HCT116 (cell line): Measurements from ENCODE around the gene ARCN1. TPM values are rescaled to one million over a fixed set of nuclear protein-coding genes. Genes with fewer than 3 reads are reported as not detected.

Experiments
- ATAC-seq: fragments of 200-7000 bp; cut with Tn5 transposase; 2 replicates; pipeline ENCODE4 v1.9.1; 2020; ENCODE audit warnings: mild to moderate bottlenecking, moderate library complexity
- BruUV-seq: library from RNA; stranded (reverse); fragments of 400-500 nt; replicated peaks from 2 replicates; lab custom pipeline; 2021; lab: Mats Ljungman, UMichigan
- CTCF ChIA-PET: fragments of 300-600 bp; sonication (Branson Sonifier 250); formaldehyde crosslinking; loops from one replicate; lab custom pipeline; 2021; ENCODE audit warnings: antibody characterized with exemption; lab: Charles Lee
- POLR2A ChIA-PET: fragments of 300-600, 350-600 bp; sonication (Branson Sonifier 250); formaldehyde crosslinking; loops from one replicate; lab custom pipeline; 2021; ENCODE audit warnings: antibody characterized with exemption; lab: Charles Lee
- RAD21 ChIA-PET, 2 experiments: fragments of 300-600 bp; sonication (Branson Sonifier 250); formaldehyde crosslinking; loops; one replicate each; lab custom pipeline; 2023; ENCODE audit warnings: low total read pairs in 2 of 2; ENCODE audit not compliant: uncharacterized antibody in 2 of 2, unreplicated experiment in 2 of 2, low non-redundant PET in 1 of 2; lab: Charles Lee
- DNase-seq: peaks from one replicate; pipeline ENCODE4 v3.0.0-alpha.2; 2010; ENCODE audit warnings: low read depth, low spot score
- H2AFZ ChIP-seq: fragments of 200-600 bp; shearing (Covaris generic), sonication (generic); 2 replicates; pipeline ENCODE4 v1.6.1; 2017; ENCODE audit warnings: low read depth, mixed run types, mixed read lengths, antibody characterized with exemption, low read length; ENCODE audit not compliant: poor library complexity, severe bottlenecking
- H3K27ac ChIP-seq: 2 replicates; pipeline ENCODE4 v1.5.1; 2012; ENCODE audit warnings: low read depth, low read length
- H3K27me3 ChIP-seq: fragments of 200-600 bp; sonication (generic); 2 replicates; pipeline ENCODE4 v1.6.1; 2016; ENCODE audit warnings: mixed run types, low read length, mixed read lengths; ENCODE audit not compliant: insufficient read depth
- H3K36me3 ChIP-seq, 2 experiments: fragments of 200-500 bp in 1 of 2; fragments of 200-600 bp in 1 of 2; sonication (Bioruptor generic) in 1 of 2; sonication (generic) in 1 of 2; 2 replicates each; pipeline versions ENCODE4 v1.5.1 to v1.6.1; 2014 to 2016; ENCODE audit warnings: low read length in 2 of 2, inconsistent platforms in 1 of 2, mixed read lengths in 1 of 2, mixed run types in 1 of 2; ENCODE audit not compliant: insufficient read depth in 2 of 2, control insufficient read depth in 1 of 2
- H3K4me1 ChIP-seq, 2 experiments: fragments of 200-600 bp in 1 of 2; sonication (generic) in 1 of 2; 2 replicates each; pipeline versions ENCODE4 v1.5.1 to v1.6.1; 2012 to 2017; ENCODE audit warnings: low read length in 2 of 2, inconsistent platforms in 1 of 2, mild to moderate bottlenecking in 1 of 2, mixed read lengths in 1 of 2, mixed run types in 1 of 2, moderate library complexity in 1 of 2; ENCODE audit not compliant: insufficient read depth in 2 of 2, control insufficient read depth in 1 of 2
- H3K4me2 ChIP-seq: fragments of 200-600 bp; sonication (generic); 2 replicates; pipeline ENCODE4 v1.6.1; 2017; ENCODE audit warnings: mixed run types, low read length, mixed read lengths
- H3K4me3 ChIP-seq, 2 experiments: fragments of 200-600 bp in 1 of 2; sonication (generic) in 1 of 2; replicated peaks in 1 of 2; 2 replicates each; pipeline ENCODE4 v1.5.1; 2011 to 2016; ENCODE audit warnings: low read length in 2 of 2, control low read depth in 1 of 2, low read depth in 1 of 2, mild to moderate bottlenecking in 1 of 2, mixed read lengths in 1 of 2, mixed run types in 1 of 2
- H3K79me2 ChIP-seq: fragments of 200-600 bp; sonication (generic); 2 replicates; pipeline ENCODE4 v1.6.1; 2017; ENCODE audit warnings: mild to moderate bottlenecking, mixed run types, low read length, moderate library complexity, mixed read lengths; ENCODE audit not compliant: insufficient read depth
- H3K9ac ChIP-seq: fragments of 200-600 bp; sonication (generic); 2 replicates; pipeline ENCODE4 v1.6.1; 2016; ENCODE audit warnings: low read length, mixed read lengths
- H3K9me2 ChIP-seq: fragments of 200-600 bp; sonication (generic), shearing (Covaris generic); 2 replicates; pipeline ENCODE4 v1.6.1; 2017; ENCODE audit warnings: mixed run types, mild to moderate bottlenecking, moderate library complexity; ENCODE audit not compliant: insufficient read depth
- H3K9me3 ChIP-seq, 2 experiments: fragments of 200-500 bp in 1 of 2; fragments of 200-600 bp in 1 of 2; sonication (Bioruptor generic) in 1 of 2; sonication (generic) in 1 of 2; 2 replicates each; pipeline ENCODE4 v1.6.1; 2014 to 2017; ENCODE audit warnings: low read length in 2 of 2, mixed read lengths in 2 of 2, inconsistent platforms in 1 of 2, low read depth in 1 of 2, mild to moderate bottlenecking in 1 of 2, mixed run types in 1 of 2, moderate library complexity in 1 of 2; ENCODE audit not compliant: control insufficient read depth in 1 of 2, insufficient read depth in 1 of 2
- H4K20me1 ChIP-seq: fragments of 200-600 bp; sonication (generic), shearing (Covaris generic); 2 replicates; pipeline ENCODE4 v1.6.1; 2017; ENCODE audit warnings: mixed run types, mild to moderate bottlenecking, moderate library complexity; ENCODE audit not compliant: insufficient read depth
- CBX3 ChIP-seq: IDR thresholded peaks from 2 replicates; pipeline ENCODE4 v1.6.1; 2012; ENCODE audit warnings: low read depth
- CEBPB ChIP-seq: IDR thresholded peaks from 2 replicates; pipeline ENCODE4 v1.6.1; 2012; ENCODE audit warnings: low read depth
- ELF1 ChIP-seq: IDR thresholded peaks from 2 replicates; pipeline ENCODE4 v1.6.1; 2012; ENCODE audit warnings: low read depth, borderline replicate concordance
- EZH2 ChIP-seq: fragments of 200-600 bp; sonication (generic); IDR thresholded peaks from 2 replicates; pipeline ENCODE4 v1.6.1; 2017; ENCODE audit warnings: antibody characterized with exemption, mixed run types
- EZH2phosphoT487 ChIP-seq: fragments of 200-600 bp; IDR thresholded peaks from 2 replicates; pipeline ENCODE4 v1.6.1; 2018; ENCODE audit warnings: antibody characterized with exemption, borderline replicate concordance
- FOSL1 ChIP-seq: IDR thresholded peaks from 2 replicates; pipeline ENCODE4 v1.6.1; 2012; ENCODE audit warnings: low read depth
- JUND ChIP-seq: IDR thresholded peaks from 2 replicates; pipeline ENCODE4 v1.6.1; 2012
- POLR2AphosphoS5 ChIP-seq: IDR thresholded peaks from 2 replicates; pipeline ENCODE4 v1.6.1; 2011; ENCODE audit warnings: mild to moderate bottlenecking, low read depth, low read length, moderate library complexity
- RAD21 ChIP-seq: IDR thresholded peaks from 2 replicates; pipeline ENCODE4 v1.6.1; 2012; ENCODE audit warnings: low read depth, mild to moderate bottlenecking
- SIN3A ChIP-seq: IDR thresholded peaks from 2 replicates; pipeline ENCODE4 v1.6.1; 2012; ENCODE audit warnings: low read depth
- SP1 ChIP-seq: IDR thresholded peaks from 2 replicates; pipeline ENCODE4 v1.6.1; 2012; ENCODE audit warnings: low read depth
- SRF ChIP-seq: IDR thresholded peaks from 2 replicates; pipeline ENCODE4 v1.6.1; 2012; ENCODE audit warnings: low read depth
- TCF7L2 ChIP-seq: IDR thresholded peaks from 2 replicates; pipeline ENCODE4 v1.7.0; 2011; ENCODE audit warnings: borderline replicate concordance, inconsistent platforms; ENCODE audit not compliant: insufficient read depth, insufficient read length; ENCODE audit errors: extremely low read depth
- ZFX ChIP-seq: fragments of 450-650 bp; IDR thresholded peaks from 2 replicates; pipeline ENCODE4 v1.6.1; 2017
- intact Hi-C: fragments of 100-400 bp; cut with micrococcal nuclease; formaldehyde crosslinking; loops from 2 replicates; pipeline ENCODE4 v1.10.0; 2022
- total RNA-seq: library from RNA; stranded (reverse); gene quantifications from one replicate; pipeline ENCODE4 v1.2.1, GENCODE V29; 2021; ENCODE audit not compliant: unreplicated experiment
- TF ChIP-seq, protein P1 (sequence below), 3 experiments: fragments of 200-600 bp in 1 of 3; sonication (generic) in 1 of 3; IDR thresholded peaks in 2 of 3; conservative IDR thresholded peaks in 1 of 3; 2 replicates each; pipeline ENCODE4 v1.5.1; 2012 to 2017; ENCODE audit warnings: low read depth in 2 of 3, low read length in 2 of 3, antibody characterized with exemption in 1 of 3, borderline replicate concordance in 1 of 3, control low read depth in 1 of 3, mild to moderate bottlenecking in 1 of 3, mixed read lengths in 1 of 3, mixed run types in 1 of 3, moderate library complexity in 1 of 3; ENCODE audit not compliant: insufficient read depth in 1 of 3
- TF ChIP-seq, protein P2 (sequence below): IDR thresholded peaks from 2 replicates; pipeline ENCODE4 v1.6.1; 2011; ENCODE audit warnings: mild to moderate bottlenecking, low read length, moderate library complexity; ENCODE audit not compliant: insufficient replicate concordance; ENCODE audit errors: extremely low read depth
- TF ChIP-seq, protein P3 (sequence below): IDR thresholded peaks from 2 replicates; pipeline ENCODE4 v1.6.1; 2012

Gene ARCN1
- total RNA-seq, 1 experiment from 2014 or later, result 147 TPM

DNA sequence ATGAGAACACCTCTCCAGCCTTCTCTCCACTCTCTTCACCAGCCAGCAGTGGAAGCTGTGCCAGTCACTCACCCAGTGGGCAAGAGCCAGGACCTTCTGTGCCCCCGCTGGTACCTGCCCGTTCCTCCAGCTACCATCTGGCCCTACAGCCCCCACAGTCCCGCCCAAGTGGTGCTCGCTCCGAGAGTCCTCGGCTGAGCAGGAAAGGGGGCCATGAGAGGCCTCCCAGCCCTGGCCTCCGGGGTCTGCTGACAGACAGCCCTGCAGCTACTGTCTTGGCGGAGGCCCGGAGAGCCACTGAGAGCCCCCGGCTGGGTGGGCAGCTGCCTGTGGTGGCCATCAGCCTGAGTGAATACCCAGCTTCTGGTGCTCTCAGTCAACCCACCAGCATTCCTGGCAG lies 55.4 kb downstream of the ARCN1 start (continued):
- TF ChIP-seq, protein P1, sequence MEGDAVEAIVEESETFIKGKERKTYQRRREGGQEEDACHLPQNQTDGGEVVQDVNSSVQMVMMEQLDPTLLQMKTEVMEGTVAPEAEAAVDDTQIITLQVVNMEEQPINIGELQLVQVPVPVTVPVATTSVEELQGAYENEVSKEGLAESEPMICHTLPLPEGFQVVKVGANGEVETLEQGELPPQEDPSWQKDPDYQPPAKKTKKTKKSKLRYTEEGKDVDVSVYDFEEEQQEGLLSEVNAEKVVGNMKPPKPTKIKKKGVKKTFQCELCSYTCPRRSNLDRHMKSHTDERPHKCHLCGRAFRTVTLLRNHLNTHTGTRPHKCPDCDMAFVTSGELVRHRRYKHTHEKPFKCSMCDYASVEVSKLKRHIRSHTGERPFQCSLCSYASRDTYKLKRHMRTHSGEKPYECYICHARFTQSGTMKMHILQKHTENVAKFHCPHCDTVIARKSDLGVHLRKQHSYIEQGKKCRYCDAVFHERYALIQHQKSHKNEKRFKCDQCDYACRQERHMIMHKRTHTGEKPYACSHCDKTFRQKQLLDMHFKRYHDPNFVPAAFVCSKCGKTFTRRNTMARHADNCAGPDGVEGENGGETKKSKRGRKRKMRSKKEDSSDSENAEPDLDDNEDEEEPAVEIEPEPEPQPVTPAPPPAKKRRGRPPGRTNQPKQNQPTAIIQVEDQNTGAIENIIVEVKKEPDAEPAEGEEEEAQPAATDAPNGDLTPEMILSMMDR (IDR thresholded peaks at IDR 0.05 in 2 of 3, conservative IDR thresholded peaks at IDR 0.05 in 1 of 3; ENCODE audit: borderline replicate concordance in 1 of 3, insufficient read depth in 1 of 3, low read depth in 2 of 3, low read length in 2 of 3), result no peak
- TF ChIP-seq FOSL1, result no peak
- no peak for TF ChIP-seq ZFX
- TF ChIP-seq EZH2phosphoT487, result no peak
- no peak for TF ChIP-seq SRF
- no peak for TF ChIP-seq CBX3
- TF ChIP-seq JUND, result no peak
- no peak for TF ChIP-seq ELF1
- no peak for TF ChIP-seq SP1
- no peak for TF ChIP-seq TCF7L2

DNA sequence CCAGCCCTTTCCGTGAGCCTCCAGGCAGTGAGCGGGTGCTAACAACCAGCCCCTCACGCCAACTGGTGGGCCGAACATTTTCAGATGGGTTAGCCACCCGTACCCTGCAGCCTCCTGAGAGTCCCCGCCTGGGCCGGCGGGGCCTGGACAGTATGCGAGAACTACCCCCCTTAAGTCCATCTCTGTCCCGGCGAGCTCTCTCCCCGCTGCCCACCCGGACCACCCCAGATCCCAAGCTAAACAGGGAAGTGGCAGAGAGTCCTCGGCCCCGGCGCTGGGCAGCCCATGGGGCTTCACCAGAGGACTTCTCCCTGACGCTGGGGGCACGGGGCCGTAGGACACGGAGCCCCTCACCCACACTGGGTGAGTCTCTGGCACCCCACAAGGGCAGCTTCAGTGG lies 55.8 kb downstream of the ARCN1 start:
- no peaks in the 10 kb centered on the region for H3K27me3 ChIP-seq
- DNase-seq, result no peak
- no TSS peak for BruUV-seq
- no peak overlapping the region for H3K4me2 ChIP-seq
- intact Hi-C loops, result no loop called here
- CTCF ChIA-PET, result no interaction called here
- no peak overlapping the region for H3K9ac ChIP-seq
- POLR2A ChIA-PET, result no interaction called here
- no peak overlapping the region for H3K27ac ChIP-seq
- H4K20me1 ChIP-seq, result no peaks in the 10 kb centered on the region
- peaks cover 31 to 32% of the 10 kb centered on the region in 2 experiments for H3K4me1 ChIP-seq
- H3K9me3 ChIP-seq, result no peaks in the 10 kb centered on the region
- ATAC-seq, result no peak
- H2AFZ ChIP-seq, result no peak overlapping the region
- H3K4me3 ChIP-seq, result no peak overlapping the region
- H3K36me3 ChIP-seq, result peaks cover 5 to 19% of the 10 kb centered on the region in 2 experiments; a peak in 2 of 4 replicates
- RAD21 ChIA-PET, result no interaction called here
- H3K79me2 ChIP-seq, result no peaks in the 10 kb centered on the region
- no peaks in the 10 kb centered on the region for H3K9me2 ChIP-seq
- no peak for TF ChIP-seq CEBPB
- TF ChIP-seq JUND, result no peak
- no peak for TF ChIP-seq CBX3
- TF ChIP-seq SIN3A, result no peak
- no peak for TF ChIP-seq EZH2
- no peak for TF ChIP-seq ELF1
- no peak for TF ChIP-seq RAD21
- TF ChIP-seq, protein P1 (IDR thresholded peaks at IDR 0.05 in 2 of 3, conservative IDR thresholded peaks at IDR 0.05 in 1 of 3; ENCODE audit: borderline replicate concordance in 1 of 3, insufficient read depth in 1 of 3, low read depth in 2 of 3, low read length in 2 of 3), result no peak
- TF ChIP-seq, protein P2, sequence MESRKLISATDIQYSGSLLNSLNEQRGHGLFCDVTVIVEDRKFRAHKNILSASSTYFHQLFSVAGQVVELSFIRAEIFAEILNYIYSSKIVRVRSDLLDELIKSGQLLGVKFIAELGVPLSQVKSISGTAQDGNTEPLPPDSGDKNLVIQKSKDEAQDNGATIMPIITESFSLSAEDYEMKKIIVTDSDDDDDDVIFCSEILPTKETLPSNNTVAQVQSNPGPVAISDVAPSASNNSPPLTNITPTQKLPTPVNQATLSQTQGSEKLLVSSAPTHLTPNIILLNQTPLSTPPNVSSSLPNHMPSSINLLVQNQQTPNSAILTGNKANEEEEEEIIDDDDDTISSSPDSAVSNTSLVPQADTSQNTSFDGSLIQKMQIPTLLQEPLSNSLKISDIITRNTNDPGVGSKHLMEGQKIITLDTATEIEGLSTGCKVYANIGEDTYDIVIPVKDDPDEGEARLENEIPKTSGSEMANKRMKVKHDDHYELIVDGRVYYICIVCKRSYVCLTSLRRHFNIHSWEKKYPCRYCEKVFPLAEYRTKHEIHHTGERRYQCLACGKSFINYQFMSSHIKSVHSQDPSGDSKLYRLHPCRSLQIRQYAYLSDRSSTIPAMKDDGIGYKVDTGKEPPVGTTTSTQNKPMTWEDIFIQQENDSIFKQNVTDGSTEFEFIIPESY, result no peak
- TF ChIP-seq, protein P3, sequence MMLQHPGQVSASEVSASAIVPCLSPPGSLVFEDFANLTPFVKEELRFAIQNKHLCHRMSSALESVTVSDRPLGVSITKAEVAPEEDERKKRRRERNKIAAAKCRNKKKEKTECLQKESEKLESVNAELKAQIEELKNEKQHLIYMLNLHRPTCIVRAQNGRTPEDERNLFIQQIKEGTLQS, result no peak
- no peak for TF ChIP-seq POLR2AphosphoS5
